Activated CD8-positive, alpha-beta memory T cell treated with anti-CD3 and anti-CD28 coated beads for 24 hours (primary cell): ENCODE data around the gene ARVCF.

ENCODE experiments used
- DNase-seq: peaks from one replicate; pipeline ENCODE4 v3.0.0-alpha.2; 2020

Gene ARVCF

GRCh38 chr22:20053407-20054033 is 36.9 kb upstream of the ARVCF start:
- DNase-seq, result no peak

GRCh38 chr22:20052309-20053259 is 36.0 kb upstream of the ARVCF start:
- DNase-seq, result no peak

DNA sequence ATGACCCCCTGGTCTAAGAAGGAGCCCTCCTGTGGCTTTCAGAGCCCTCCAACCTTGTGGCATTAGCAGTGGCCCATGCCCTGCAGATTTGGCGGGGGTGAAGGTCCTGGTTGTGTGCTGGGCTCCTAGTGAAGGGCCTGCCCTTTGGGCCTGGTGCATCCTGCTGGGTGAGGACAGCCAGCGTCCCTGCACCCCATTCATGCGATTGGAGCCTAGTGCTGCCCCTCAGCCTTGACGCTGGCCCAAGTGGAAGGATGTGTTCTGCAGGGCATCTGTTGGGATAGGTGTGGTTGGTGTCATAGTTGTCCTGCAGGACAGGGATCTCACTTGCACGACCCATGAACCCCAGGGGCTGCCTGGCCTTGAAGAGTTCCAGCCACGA is 35.3 kb upstream of the ARVCF start:
- DNase-seq, result no peak

GRCh38 chr22:20046730-20047129 is 30.1 kb upstream of the ARVCF start:
- DNase-seq, result no peak

DNA sequence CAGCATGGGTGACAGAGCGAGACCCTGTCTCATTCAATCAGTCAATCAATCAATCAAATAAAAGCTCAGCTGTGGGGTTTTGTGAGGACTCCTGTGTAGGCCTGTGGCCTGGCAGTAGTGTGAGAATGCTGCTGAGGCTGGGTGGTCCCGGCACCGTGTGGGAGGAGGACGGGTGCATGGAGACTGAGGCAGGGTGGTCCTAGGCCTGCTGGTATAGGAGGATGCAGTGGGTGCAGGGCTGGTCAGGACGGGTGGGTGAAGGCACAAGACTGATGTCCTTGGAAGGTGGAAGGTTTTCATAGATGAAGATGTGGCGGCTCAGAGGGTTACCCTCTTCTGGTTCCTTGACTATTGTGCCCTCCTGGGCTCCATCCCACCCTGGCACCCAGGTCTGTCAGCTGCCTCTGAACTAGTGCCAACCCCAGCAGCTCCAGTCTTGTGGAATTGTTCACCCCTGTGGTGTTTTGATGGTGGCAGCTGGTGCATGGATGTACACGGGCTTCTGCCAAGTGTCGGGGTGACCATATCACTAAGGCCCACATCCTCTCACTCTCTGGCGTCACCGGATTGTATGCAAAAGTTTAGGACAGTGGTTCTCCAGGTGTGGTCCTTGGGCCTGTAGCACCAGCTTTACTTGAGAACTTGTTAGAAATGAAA is 28.0 kb upstream of the ARVCF start:
- DNase-seq, result no peak

GRCh38 chr22:20043997-20044342 is 27.3 kb upstream of the ARVCF start:
- no peak for DNase-seq

- no peak for DNase-seq
Measured at GRCh38 chr22:20043057-20043996, 26.7 kb upstream of the ARVCF start.

DNA sequence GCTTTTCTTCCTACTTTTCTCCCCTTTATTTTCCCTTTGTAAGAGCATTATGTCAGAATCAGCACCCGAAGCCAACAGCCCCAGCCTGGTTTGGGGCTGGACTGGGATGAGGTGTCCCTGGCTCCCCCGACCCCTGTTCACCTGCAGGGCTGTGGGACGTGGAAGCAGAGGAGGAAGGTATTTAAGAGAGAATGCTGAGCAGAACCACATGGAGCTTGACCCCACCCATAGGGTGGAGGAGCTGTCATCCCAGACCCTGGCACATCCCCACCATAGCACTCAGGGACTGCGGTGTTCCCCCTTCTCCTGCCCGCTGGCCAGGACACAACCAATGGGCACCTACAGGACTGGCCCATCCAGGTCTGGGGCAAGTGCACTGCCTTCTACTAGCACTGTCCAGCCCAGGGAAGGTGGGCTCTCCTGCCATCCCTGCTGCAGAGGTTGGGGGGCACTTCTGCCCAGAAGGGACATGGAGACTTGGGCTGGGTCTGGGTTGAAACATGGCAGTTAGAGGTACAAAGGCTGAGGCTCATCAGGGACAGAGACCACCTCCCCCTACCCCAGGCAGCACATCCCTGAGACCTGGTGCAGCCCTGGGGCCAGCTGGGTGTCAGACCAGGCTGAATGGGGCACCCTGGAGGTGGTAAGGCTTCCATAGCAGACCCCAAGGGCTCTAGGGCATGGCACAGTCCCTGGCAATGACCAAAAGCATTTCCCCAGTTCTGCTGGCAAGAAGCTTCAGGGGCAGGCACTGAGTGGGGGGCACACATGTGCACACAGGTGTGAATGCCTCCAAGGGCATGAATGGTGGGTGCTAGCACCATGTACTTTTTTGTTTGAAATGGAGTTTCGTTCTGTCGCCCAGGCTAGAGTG is 23.9 kb upstream of the ARVCF start:
- no peak for DNase-seq

DNA sequence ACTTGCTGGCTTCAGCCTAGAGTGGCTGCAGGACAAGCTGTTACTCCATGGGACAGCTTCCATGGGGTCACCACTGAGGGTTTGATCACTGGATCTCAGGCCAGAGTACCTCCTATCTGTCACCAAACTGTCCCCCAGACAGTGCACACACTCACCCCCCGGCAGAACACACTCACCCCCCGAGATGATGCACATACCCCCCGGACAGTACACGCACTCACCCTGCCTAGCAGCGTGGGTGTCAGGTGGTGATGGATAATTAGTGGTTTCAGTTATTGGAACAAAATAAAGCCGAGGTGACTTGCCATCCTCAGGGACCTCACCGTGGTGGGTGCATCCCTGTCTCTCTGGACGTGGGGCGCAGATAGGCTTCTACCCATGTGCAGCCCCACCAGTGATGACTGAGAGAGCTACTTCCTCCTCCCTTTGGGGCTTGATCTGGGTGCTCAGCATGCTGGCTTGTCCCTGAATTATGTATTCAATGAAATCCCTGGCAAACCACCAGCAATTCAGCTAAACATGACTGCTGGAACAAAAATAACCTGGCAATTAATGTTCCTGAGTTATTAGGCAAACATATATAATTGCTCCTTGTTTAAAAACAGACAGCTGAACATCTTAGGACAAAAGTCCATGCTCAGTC is 23.2 kb upstream of the ARVCF start:
- no peak for DNase-seq

- no peak for DNase-seq
Measured at GRCh38 chr22:20038574-20038973, 22.0 kb upstream of the ARVCF start.

GRCh38 chr22:20037419-20037818 is 20.8 kb upstream of the ARVCF start:
- DNase-seq, result no peak

DNA sequence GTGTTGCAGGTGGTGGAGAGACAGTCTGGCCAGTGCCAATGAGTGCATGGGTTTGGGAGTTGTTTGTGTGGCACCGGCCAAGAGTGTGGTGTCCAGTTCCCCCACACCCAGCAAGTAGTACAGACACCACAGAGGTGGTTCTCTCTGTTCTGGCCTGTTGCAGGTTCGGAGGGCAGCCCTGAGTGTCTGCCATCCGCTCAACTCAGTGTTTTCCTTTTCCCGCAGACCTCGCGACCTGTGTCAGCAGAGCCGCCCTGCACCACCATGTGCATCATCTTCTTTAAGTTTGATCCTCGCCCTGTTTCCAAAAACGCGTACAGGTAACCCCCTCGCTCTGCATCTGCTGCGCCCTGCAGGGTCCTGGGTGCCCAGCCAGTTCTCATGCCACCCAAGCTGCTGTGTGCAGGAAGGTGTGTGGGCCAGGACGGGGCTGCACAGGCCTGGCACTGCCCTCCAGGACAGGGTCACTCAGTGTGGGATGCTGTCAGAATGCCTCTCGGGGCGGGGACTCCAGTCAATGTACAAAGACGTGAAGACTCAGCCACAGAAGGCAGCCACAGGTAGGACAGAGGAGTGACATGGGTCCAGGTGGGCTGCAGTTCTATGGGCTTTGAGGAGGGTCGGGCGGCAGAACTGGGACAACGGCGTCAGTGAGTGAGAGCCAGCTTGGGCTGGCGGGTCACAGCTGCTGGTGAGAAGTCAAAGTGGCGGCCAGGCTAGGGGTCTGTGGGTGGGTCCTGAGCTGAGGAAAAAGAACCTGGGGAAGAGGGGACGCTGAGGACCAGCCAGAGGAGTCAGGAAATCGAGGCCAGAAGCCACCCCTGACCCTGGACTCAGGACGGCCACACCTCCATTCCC is 20.1 kb upstream of the ARVCF start:
- DNase-seq, result no peak

DNA sequence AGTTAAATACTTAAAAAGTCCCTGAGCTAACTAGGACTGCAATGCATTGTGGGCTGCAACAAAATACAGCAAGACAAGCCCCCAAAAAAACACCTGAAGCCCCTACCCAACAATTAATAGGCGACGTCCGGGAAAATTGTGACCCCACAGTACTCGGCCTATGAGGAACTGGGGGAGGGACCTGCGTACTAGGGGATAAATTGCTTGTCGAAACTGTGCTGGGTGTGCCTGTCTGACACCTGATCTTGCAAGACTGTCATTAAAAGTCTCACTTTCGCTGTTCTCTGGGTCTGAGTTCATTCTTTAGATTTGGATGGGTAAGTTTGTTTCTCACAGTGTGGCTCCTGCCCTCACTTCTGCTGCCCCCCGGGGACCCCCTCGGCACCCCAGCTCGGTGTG is 19.5 kb upstream of the ARVCF start:
- no peak for DNase-seq

GRCh38 chr22:20035375-20036083 is 18.9 kb upstream of the ARVCF start:
- no peak for DNase-seq

- no peak for DNase-seq
Measured at GRCh38 chr22:20034143-20034542, 17.5 kb upstream of the ARVCF start.

- DNase-seq, result no peak
Measured at GRCh38 chr22:20033045-20033706, 16.6 kb upstream of the ARVCF start.

DNA sequence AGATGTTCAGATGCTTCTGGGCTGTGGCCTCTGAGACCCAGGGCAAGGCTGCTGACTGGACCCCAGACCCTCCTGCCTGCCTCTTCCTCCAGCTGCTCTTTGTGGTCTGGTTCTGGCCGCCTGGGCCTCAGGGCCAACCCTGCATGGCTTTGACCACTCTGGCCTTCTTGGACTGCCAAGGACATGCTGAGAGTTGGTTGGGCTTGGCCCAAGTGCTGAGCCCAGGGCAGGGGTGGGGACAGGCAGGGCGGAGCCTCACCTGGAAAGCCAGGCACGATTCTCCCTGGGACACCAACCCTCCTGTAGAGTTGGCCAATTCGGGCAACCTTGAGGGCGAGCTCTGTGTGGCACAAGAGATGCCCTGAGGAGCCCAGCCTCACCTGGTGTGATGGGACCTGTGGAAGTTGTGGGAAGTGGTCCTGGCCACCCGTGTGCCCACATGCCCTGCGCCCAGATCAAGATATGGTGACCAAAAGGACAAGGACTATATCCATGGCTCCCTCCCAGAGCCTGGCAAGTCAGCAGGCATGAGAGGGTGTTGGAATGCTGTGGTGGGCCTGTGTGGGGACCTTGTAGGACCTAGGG is 15.9 kb upstream of the ARVCF start:
- DNase-seq, result no peak

- no peak for DNase-seq
Measured at GRCh38 chr22:20031732-20032406, 15.2 kb upstream of the ARVCF start.
